Naive thymus-derived CD4-positive, alpha-beta T cell (primary cell): Measurements from ENCODE around the gene SPATA33. TPM values are rescaled to one million over a fixed set of nuclear protein-coding genes. Genes with fewer than 3 reads are reported as not detected.

Source experiments
- ATAC-seq: fragments of 150-1000 bp; cut with Tn5 transposase; 2 replicates; pipeline ENCODE4 v1.10.0; 2021; ENCODE audit warnings: mild to moderate bottlenecking, moderate library complexity
- CTCF ChIA-PET: fragments of 350-600 bp; sonication (Branson Sonifier 250); formaldehyde crosslinking; loops from one replicate; lab custom pipeline; 2021; ENCODE audit warnings: antibody characterized with exemption; lab: Charles Lee
- POLR2A ChIA-PET: fragments of 350-600 bp; sonication (Branson Sonifier 250); formaldehyde crosslinking; loops from one replicate; lab custom pipeline; 2021; ENCODE audit warnings: antibody characterized with exemption, inconsistent platforms; lab: Charles Lee
- DNase-seq, 9 donors: peaks; one replicate each; pipeline versions ENCODE4 v3.0.0 to v3.0.0-alpha.2; 2020 to 2022; ENCODE audit warnings: mixed read lengths in 1 of 9
- H3K27ac ChIP-seq: one replicate; pipeline ENCODE4 v1.7.0; 2013; ENCODE audit warnings: mild to moderate bottlenecking, low read depth, low read length, moderate library complexity
- H3K27me3 ChIP-seq, 2 donors: one replicate each; pipeline ENCODE4 v1.7.0; 2013; ENCODE audit warnings: low read length in 2 of 2, mild to moderate bottlenecking in 2 of 2, moderate library complexity in 2 of 2; ENCODE audit not compliant: control insufficient read depth in 2 of 2, insufficient read depth in 2 of 2
- H3K36me3 ChIP-seq, 3 experiments: 1 replicate in 2 of 3; 2 replicates in 1 of 3; pipeline ENCODE4 v1.7.0; 2013; ENCODE audit warnings: low read length in 3 of 3, mild to moderate bottlenecking in 3 of 3, moderate library complexity in 1 of 3; ENCODE audit not compliant: insufficient read depth in 3 of 3, control insufficient read depth in 2 of 3
- H3K4me1 ChIP-seq, 2 donors: one replicate each; pipeline ENCODE4 v1.7.0; 2013; ENCODE audit warnings: low read length in 2 of 2, mild to moderate bottlenecking in 2 of 2, moderate library complexity in 1 of 2; ENCODE audit not compliant: control insufficient read depth in 2 of 2, insufficient read depth in 2 of 2
- H3K4me3 ChIP-seq: 2 replicates; pipeline ENCODE4 v1.7.0; 2013; ENCODE audit warnings: mild to moderate bottlenecking, low read length
- H3K9me3 ChIP-seq, 3 experiments: 1 replicate in 2 of 3; 2 replicates in 1 of 3; pipeline ENCODE4 v1.7.0; 2013; ENCODE audit warnings: low read length in 3 of 3; ENCODE audit not compliant: control insufficient read depth in 2 of 3
- H3K27ac Mint-ChIP-seq, 9 donors: one replicate each; pipeline ENCODE4 v1.8.0; 2020 to 2022; ENCODE audit warnings: mixed read lengths in 9 of 9, mild to moderate bottlenecking in 8 of 9, moderate library complexity in 5 of 9, inconsistent platforms in 2 of 9
- H3K27me3 Mint-ChIP-seq, 5 donors: one replicate each; pipeline ENCODE4 v1.8.0; 2021 to 2022; ENCODE audit warnings: mixed read lengths in 5 of 5, mild to moderate bottlenecking in 1 of 5
- H3K36me3 Mint-ChIP-seq, 5 donors: one replicate each; pipeline ENCODE4 v1.8.0; 2020 to 2022; ENCODE audit warnings: mixed read lengths in 5 of 5, mild to moderate bottlenecking in 3 of 5, inconsistent platforms in 1 of 5
- H3K4me1 Mint-ChIP-seq, 7 donors: one replicate each; pipeline ENCODE4 v1.8.0; 2020 to 2022; ENCODE audit warnings: mixed read lengths in 7 of 7, mild to moderate bottlenecking in 3 of 7, inconsistent platforms in 1 of 7
- H3K4me3 Mint-ChIP-seq, 10 donors: one replicate each; pipeline ENCODE4 v1.8.0; 2020 to 2022; ENCODE audit warnings: mild to moderate bottlenecking in 10 of 10, mixed read lengths in 10 of 10, moderate library complexity in 6 of 10, inconsistent platforms in 2 of 10
- H3K9me3 Mint-ChIP-seq, 11 donors: one replicate each; pipeline ENCODE4 v1.8.0; 2020 to 2022; ENCODE audit warnings: mixed read lengths in 11 of 11, mild to moderate bottlenecking in 4 of 11, inconsistent platforms in 1 of 11, moderate library complexity in 1 of 11
- intact Hi-C, 2 donors: fragments of 100-400 bp; cut with micrococcal nuclease; formaldehyde crosslinking; loops; one replicate each; pipeline ENCODE4 v1.15.1; 2023
- polyA plus RNA-seq, 2 donors: library from polyadenylated mRNA; unstranded; fragments of 300-500 nt; fragmentation: Illumina TruSeq; gene quantifications; one replicate each; pipeline ENCODE4 v1.2.3, GENCODE V29; 2021
- total RNA-seq, 6 experiments: library from RNA in 5 of 6; stranded (reverse) in 5 of 6; gene quantifications; 1 replicate in 5 of 6; 2 replicates in 1 of 6; pipeline ENCODE4 v1.2.3 and lab custom pipeline; 2021 to 2026

The SPATA33 gene
- total and polyA plus RNA-seq, 7 experiments from 2014 or later: 2.4 to 17.0 (median 6.6) TPM

DNA sequence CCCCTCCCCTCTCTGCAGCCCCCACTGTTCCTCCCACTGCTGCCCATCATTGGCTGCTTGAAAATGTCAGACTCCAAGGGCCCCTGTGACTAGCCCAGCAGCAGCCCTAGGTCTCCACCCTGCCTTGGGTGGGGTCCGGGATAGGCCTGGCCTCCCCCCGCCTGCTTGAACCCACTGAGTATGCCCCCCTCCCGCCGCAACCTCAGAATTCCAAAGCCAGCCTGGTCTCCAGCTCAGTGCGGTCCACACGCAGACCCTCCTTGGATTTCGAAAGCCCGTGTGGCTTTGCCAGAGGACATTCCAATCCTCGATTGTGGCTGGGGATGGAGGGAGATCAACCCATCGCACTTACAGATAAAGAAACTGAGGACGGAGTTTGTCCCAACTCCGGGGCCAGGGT, 37.8 kb upstream of the SPATA33 start:
- no peaks in the 10 kb centered on the region for H3K27me3 ChIP-seq
- CTCF ChIA-PET: no interaction called here
- H3K27ac ChIP-seq: no peak overlapping the region
- DNase-seq: no peak
- Mint-ChIP-seq H3K27me3 (peaks cover 0 to 12% (median 10%) of the 10 kb centered on the region in 5 donors), H3K27ac (no peak overlapping the region), H3K4me1 (peaks cover 6 to 20% (median 13%) of the 10 kb centered on the region in 7 donors), H3K4me3 (no peak overlapping the region), H3K9me3 (peaks cover 0 to 8% (median 0%) of the 10 kb centered on the region in 11 donors), H3K36me3 (peaks cover 0 to 4% (median 0%) of the 10 kb centered on the region in 5 donors)
- H3K4me3 ChIP-seq: no peak overlapping the region
- no peak for ATAC-seq
- no peaks in the 10 kb centered on the region for H3K36me3 ChIP-seq
- POLR2A ChIA-PET: no interaction called here
- peaks cover 0 to 10% of the 10 kb centered on the region in 2 donors for H3K4me1 ChIP-seq
- H3K9me3 ChIP-seq: no peaks in the 10 kb centered on the region
- intact Hi-C loops: no loop called here

DNA sequence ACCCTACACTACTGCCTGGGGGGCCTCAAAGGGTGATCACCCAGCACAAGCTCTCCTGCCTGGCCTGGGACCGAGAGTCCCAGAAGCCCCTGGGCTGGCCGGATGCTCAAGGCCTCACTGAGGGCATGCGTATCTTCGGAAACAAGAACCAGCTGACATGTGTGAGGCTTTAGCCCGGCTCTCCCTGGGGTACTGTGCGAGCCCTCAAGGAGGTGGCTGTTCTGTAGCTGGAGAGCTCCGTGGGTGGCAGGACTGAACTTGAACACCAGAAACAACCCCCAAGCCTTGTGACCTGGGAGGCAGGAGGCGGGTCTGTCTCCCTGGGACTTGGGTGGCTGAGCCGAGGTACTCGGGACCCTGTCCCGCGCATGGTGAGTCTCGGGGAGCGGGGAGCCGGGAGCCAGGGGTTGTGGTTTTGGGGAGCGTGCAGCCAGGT, 37.2 kb upstream of the SPATA33 start:
- no peak overlapping the region for H3K4me3 Mint-ChIP-seq
- POLR2A ChIA-PET: no interaction called here
- ATAC-seq: no peak
- H3K4me1 ChIP-seq: peaks cover 0 to 10% of the 10 kb centered on the region in 2 donors
- H3K36me3 ChIP-seq: no peaks in the 10 kb centered on the region
- H3K9me3 ChIP-seq: no peaks in the 10 kb centered on the region
- no peak overlapping the region for H3K27ac ChIP-seq
- H3K4me3 ChIP-seq: no peak overlapping the region
- intact Hi-C loops: no loop called here
- peaks cover 0 to 8% (median 0%) of the 10 kb centered on the region in 11 donors for H3K9me3 Mint-ChIP-seq
- no peak for DNase-seq
- peaks cover 0 to 16% (median 10%) of the 10 kb centered on the region in 5 donors for H3K27me3 Mint-ChIP-seq
- H3K4me1 Mint-ChIP-seq: peaks cover 6 to 18% (median 13%) of the 10 kb centered on the region in 7 donors
- CTCF ChIA-PET: no interaction called here
- H3K36me3 Mint-ChIP-seq: peaks cover 0 to 4% (median 0%) of the 10 kb centered on the region in 5 donors
- no peak overlapping the region for H3K27ac Mint-ChIP-seq
- H3K27me3 ChIP-seq: no peaks in the 10 kb centered on the region

GRCh38 chr16:89621136-89621697, 36.4 kb upstream of the SPATA33 start:
- peak overlapping the region in 1 of 9 donors; percentile 55 for H3K27ac Mint-ChIP-seq
- H3K4me3 Mint-ChIP-seq: no peak overlapping the region
- H3K27me3 ChIP-seq: no peaks in the 10 kb centered on the region
- peaks cover 0 to 4% (median 0%) of the 10 kb centered on the region in 5 donors for H3K36me3 Mint-ChIP-seq
- H3K4me1 Mint-ChIP-seq: peaks cover 6 to 16% (median 11%) of the 10 kb centered on the region in 7 donors
- H3K27ac ChIP-seq: no peak overlapping the region
- peaks cover 0 to 10% of the 10 kb centered on the region in 2 donors for H3K4me1 ChIP-seq
- no peaks in the 10 kb centered on the region for H3K36me3 ChIP-seq
- ATAC-seq: no peak
- intact Hi-C loops: no loop called here
- DNase-seq: no peak
- H3K9me3 Mint-ChIP-seq: peaks cover 0 to 8% (median 0%) of the 10 kb centered on the region in 11 donors
- H3K27me3 Mint-ChIP-seq: peaks cover 0 to 16% (median 10%) of the 10 kb centered on the region in 5 donors
- no peak overlapping the region for H3K4me3 ChIP-seq
- H3K9me3 ChIP-seq: no peaks in the 10 kb centered on the region
- POLR2A ChIA-PET: no interaction called here
- CTCF ChIA-PET: no interaction called here

GRCh38 chr16:89621698-89622409, 35.8 kb upstream of the SPATA33 start:
- ChIA-PET POLR2A (no interaction called here), CTCF (no interaction called here)
- H3K4me3 Mint-ChIP-seq: no peak overlapping the region

DNA sequence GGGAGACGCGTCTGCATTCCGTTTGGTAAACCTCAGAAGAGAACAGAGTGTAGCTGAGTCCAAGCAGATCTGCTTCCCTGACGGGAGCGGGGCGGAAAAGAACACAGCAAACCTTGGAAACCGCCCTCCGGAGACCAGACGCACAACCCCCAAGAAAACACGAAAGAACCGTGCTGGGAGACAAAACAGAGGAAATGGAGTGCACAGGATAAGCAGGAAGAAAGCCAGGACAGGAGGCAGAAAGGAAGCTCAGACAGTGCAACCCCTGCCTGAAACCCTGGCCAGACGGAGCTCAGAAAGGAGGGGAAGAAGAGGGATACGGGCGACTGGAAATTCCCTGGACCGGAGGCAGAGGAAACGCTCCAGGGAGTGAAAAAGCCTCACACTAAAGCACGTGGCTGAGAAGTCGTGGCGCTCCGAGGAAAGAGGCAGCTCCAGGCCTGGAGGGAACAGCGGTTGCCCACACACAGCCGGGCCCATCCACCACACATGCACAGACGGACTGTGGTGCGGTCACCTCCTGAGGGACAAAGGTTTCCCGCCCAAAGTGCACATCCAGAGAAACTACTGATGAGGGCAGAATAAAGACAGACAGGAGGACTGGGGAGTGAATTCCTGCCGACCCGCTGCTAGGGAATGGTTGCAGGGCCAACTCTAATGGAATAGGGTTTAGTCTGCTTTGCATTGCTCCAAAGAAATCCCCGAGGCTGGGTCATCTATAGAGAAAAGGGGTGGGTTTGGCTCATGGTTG, 34.0 kb upstream of the SPATA33 start:
- ATAC-seq (no peak), DNase-seq (no peak)
- Mint-ChIP-seq H3K9me3 (peaks cover 0 to 2% (median 0%) of the 10 kb centered on the region in 11 donors), H3K36me3 (no peaks in the 10 kb centered on the region), H3K4me3 (no peak overlapping the region), H3K27ac (no peak overlapping the region), H3K27me3 (peaks cover 0 to 16% (median 10%) of the 10 kb centered on the region in 5 donors), H3K4me1 (peaks cover 0 to 4% (median 0%) of the 10 kb centered on the region in 7 donors)
- Histone ChIP-seq H3K4me1 (no peaks in the 10 kb centered on the region), H3K27ac (no peak overlapping the region), H3K9me3 (no peaks in the 10 kb centered on the region), H3K27me3 (no peaks in the 10 kb centered on the region), H3K4me3 (no peak overlapping the region), H3K36me3 (no peaks in the 10 kb centered on the region)
- POLR2A ChIA-PET: no interaction called here
- intact Hi-C loops: no loop called here
- CTCF ChIA-PET: no interaction called here

More at GRCh38 chr16:89621698-89622409, 35.8 kb upstream of the SPATA33 start:
- intact Hi-C loops: no loop called here
- H3K27me3 ChIP-seq: no peaks in the 10 kb centered on the region
- Mint-ChIP-seq H3K27me3 (peaks cover 0 to 16% (median 10%) of the 10 kb centered on the region in 5 donors), H3K4me1 (peaks cover 2 to 9% (median 5%) of the 10 kb centered on the region in 7 donors), H3K36me3 (no peaks in the 10 kb centered on the region), H3K9me3 (peaks cover 0 to 4% (median 0%) of the 10 kb centered on the region in 11 donors), H3K27ac (no peak overlapping the region)
- H3K4me3 ChIP-seq: no peak overlapping the region
- H3K27ac ChIP-seq: no peak overlapping the region
- H3K4me1 ChIP-seq: peaks cover 0 to 5% of the 10 kb centered on the region in 2 donors
- DNase-seq (no peak), ATAC-seq (no peak)
- no peaks in the 10 kb centered on the region for H3K9me3 ChIP-seq
- no peaks in the 10 kb centered on the region for H3K36me3 ChIP-seq

DNA sequence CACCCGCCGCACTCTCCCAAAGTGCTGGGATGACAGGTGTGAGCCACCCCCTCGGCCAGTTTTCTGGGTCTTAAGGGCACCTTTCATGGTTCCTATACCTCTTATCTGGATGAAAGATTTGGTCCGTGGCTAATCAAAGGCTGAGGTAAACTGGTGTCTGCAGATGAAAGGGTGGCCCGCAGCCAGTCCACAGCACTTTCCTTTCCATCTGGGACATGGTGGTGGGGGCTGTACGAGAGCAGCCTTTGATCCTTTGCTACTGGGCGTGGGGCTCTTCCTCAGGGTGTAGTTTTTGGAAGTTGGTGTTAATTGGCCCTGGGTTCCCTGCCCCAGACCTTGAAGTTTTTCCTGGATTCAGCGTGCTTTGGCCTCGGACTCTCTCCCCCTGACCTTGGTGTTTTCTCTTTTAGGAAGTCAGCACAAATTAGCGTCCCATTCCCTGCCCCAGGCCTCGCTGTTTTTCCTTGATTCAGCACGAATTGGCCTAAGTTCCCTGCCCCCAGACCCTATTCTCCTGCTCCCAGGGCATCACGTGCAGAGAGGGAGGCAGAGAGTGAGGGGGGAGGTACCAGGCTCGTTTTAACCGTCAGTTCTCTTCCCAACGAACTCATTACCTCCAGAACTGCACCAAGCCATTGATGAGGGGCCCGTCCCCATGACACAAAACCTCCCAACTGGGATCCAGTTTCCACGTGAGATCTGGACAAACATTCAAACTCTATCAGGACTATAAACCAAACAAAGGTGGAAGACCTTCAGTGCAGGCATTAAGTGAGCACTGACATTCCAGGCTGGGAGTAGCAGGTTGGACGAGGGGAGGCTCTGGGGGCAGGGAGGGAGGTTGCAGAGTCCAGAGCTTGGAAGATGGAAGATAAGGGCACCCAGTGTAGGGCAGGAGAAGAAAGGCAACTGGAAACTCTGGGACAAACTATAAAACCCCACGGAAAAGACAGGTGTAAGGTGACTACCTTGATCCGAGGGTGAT, 32.6 kb upstream of the SPATA33 start:
- intact Hi-C loops: no loop called here
- no peaks in the 10 kb centered on the region for H3K9me3 ChIP-seq
- CTCF ChIA-PET: no interaction called here
- Mint-ChIP-seq H3K27ac (no peak overlapping the region), H3K4me3 (no peak overlapping the region), H3K36me3 (no peaks in the 10 kb centered on the region), H3K4me1 (peaks cover 0 to 4% (median 0%) of the 10 kb centered on the region in 7 donors), H3K27me3 (peaks cover 0 to 16% (median 10%) of the 10 kb centered on the region in 5 donors), H3K9me3 (peaks cover 0 to 2% (median 0%) of the 10 kb centered on the region in 11 donors)
- no peak for DNase-seq
- no peak for ATAC-seq
- POLR2A ChIA-PET: no interaction called here
- H3K4me1 ChIP-seq: no peaks in the 10 kb centered on the region
- H3K4me3 ChIP-seq: no peak overlapping the region
- H3K27ac ChIP-seq: no peak overlapping the region
- no peaks in the 10 kb centered on the region for H3K36me3 ChIP-seq
- H3K27me3 ChIP-seq: no peaks in the 10 kb centered on the region
